ENCODE measurements around the gene TNFRSF4.

The TNFRSF4 gene

DNA sequence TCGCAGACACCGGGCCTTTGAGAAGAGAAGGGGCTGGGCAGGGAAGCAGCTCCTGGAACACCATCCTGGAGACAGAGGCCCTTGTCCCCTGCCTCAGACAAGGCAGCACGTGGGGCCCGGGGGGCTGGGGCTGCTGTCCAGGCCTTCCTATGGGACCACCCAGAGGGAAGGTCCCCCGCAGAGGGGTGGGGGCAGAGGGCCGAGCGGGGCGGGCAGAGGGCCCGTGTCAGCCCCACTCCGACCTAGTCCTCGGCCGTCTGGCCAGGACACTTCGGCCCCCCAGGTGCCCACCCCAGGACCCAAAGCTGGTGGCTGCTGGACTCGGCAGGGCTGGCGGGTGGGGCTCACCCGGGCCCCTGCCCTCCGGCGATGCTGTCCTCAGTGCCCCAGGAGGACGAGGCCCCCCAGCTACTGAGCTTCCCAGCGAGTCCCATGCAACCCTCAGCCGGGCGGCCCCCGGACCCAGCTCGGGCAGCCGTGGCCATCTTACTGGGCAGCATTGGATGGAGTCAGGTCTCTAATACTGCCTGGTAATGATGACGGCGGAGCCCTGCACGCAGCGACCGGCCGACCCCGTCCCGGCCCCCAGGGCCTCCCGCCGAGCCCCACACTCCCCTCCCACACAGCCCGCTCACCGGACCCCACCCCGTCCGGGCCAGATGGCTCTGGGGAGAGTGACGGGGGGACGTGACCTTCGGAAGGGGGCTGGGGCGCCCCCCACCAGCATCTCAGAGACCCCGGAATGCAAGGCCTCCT is 47.1 kb downstream of the TNFRSF4 start:
- no peak for DNase-seq

DNA sequence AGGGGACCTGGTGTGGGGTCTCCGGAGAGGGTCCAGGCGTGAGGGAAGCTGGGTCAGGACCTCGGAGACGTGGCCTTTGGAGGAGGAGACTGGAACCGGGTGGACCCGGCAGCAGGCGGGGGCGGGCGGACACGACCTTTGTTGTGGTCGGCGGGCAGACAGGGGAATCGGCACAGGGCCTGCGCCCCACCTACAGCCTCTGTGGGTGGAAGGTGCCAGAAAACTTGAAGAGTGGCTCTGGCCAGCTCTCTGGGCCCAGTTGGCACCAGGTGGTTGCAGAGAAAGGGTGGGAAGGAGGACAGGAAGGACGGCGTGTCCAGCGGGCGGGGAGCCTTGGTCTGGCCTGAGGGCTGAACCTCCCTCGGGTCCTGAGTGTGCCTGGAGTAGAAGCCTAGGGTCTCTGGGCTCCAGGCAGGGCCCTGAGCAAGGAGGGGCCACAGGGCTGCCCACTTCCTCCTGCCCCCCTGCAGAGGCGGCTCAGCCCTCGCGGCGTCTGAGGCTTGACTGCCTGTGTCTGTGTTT is 48.0 kb downstream of the TNFRSF4 start:
- no peak for DNase-seq

DNA sequence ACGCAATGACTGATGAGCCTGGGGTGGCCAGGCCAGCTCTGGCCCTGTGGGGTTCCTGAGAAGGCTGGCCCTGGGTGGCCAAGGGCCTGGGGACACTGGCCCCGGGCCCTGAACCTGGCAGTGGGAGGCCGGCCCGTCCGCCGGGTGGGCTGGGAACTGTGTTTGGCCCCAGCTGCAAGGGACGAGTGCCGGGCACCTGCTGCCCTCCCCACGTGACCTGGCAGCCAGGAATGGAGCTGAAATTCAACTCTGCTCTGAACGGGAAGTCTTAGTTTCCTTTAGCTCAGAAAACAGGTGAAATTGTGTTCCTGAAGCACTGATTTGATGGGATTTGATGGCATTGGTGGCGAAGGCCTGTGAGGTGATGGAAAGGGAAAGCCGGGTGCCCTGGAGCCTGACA is 48.5 kb downstream of the TNFRSF4 start:
- DNase-seq = no peak

DNA sequence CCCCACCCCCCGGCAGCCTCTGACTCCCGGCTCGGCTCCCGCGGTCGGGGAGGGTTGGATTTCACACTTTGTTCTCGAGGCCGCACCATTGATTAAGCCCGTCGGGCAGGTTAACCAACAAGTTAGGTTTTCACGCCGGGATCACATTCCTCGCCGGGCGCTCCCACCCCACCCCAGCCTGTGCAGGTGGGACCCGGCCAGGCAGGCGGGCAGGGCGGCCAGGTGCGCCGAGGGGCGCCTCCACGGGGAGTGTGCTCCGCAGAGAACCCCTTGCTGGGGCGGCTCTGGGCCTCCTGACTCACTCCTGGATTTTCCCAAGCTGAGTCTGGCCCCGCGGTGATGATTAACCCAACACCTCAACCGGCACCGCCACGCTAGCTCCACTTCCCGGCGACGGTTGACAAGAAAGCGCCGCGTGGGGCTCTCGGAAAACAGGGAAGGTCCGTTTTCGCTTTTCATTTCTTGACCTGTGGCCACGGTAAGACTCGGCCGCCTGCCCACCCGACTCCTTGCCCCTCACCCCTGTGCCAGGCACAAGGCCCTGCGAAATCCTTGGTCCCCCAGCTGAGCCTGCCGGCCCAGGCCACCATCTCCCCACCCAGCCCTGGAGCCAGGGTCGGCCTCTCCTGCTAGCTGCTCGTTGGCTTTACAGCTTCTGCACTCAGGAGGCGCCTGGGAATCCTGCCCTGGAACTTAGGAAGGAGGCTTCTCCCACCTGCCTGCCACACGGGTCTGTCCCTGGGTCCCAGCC is 49.1 kb downstream of the TNFRSF4 start:
- DNase-seq = no peak

DNA sequence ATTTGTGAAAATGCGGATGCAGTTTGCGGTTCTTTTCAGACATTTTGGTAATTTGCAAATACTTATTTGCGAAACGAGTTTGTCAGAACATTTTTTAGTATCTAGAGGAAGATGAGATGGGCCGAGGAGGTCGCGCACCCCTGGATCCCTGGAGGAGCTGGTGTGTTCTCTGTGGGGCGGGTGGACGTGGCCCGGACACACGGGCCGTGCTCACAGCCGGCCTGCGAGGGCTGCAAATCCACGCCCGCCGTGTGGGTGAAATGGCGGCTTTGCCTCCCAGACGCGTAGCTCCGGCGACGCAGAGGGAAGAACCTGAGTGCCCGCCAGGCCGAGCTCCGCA is 49.6 kb downstream of the TNFRSF4 start:
- DNase-seq = no peak

DNA sequence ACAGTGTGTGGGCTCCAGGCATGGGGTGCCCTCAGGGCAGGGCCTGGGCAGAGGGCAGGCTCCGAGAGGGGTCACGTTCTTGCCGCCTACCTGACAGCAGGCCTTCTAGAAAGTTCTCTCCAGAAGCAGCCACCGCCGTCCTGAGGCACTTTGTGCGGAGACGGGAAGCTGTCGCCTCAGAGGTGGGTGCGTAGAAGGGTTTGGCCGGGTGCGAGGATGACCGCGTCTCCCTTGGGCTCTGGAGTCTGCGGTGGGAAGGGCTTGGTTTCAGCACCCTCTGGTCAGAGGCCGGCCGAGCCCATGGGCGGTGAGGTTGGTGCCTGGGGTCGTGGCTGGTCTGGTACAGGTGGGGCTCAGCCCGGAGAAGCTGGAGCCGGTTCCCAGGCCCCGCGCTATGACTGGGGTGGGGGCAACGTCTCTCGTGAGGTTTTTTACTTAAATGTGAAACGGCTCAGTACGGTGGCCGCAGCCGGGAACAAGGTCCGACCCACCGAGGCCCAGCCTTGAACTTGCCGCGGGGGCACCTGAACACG is 50.3 kb downstream of the TNFRSF4 start:
- no peak for DNase-seq

GRCh38 chr1:1162597-1163537 is 51.1 kb downstream of the TNFRSF4 start:
- no peak for DNase-seq

- no peak for DNase-seq
Observed at GRCh38 chr1:1161683-1162079, 52.3 kb downstream of the TNFRSF4 start.

Measured in NCI-H1092 treated with DMSO at 0.1 percent for 48 hours (cell line).